GM19023 (cell line): ENCODE data around the gene SEZ6.

Experiments used
- ATAC-seq: cut with Tn5 transposase; IDR thresholded peaks from one replicate; pipeline ENCODE4 v1.9.1; 2021; ENCODE audit warnings: mild to moderate bottlenecking, moderate library complexity; ENCODE audit not compliant: unreplicated experiment

SEZ6 gene

GRCh38 chr17:28956861-28957260 is 49.0 kb downstream of the SEZ6 start:
- no peak for ATAC-seq

- no peak for ATAC-seq
Observed at GRCh38 chr17:28956112-28956511, 49.7 kb downstream of the SEZ6 start.

GRCh38 chr17:28955408-28955807 is 50.4 kb downstream of the SEZ6 start:
- ATAC-seq: no peak

GRCh38 chr17:28954886-28955285 is 50.9 kb downstream of the SEZ6 start:
- ATAC-seq: no peak

- no peak for ATAC-seq
Observed at GRCh38 chr17:28953444-28954118, 52.3 kb downstream of the SEZ6 start.

- peak; percentile 54 for ATAC-seq
Observed at GRCh38 chr17:28951991-28952975, 53.5 kb downstream of the SEZ6 start.

GRCh38 chr17:28951428-28951990 is 54.3 kb downstream of the SEZ6 start, which contains the start of gene PHF12:
Gene PHF12 (minus strand): TSS chr17:28951518. CDS start chr17:28950960, 558 bp downstream.
- ATAC-seq: peak; percentile 57

- no peak for ATAC-seq
Observed at GRCh38 chr17:28950752-28951427, 54.9 kb downstream of the SEZ6 start.

- ATAC-seq: no peak
Observed at GRCh38 chr17:28950017-28950751, 55.6 kb downstream of the SEZ6 start.

GRCh38 chr17:28949185-28950016 is 56.4 kb downstream of the SEZ6 start:
- ATAC-seq: no peak

GRCh38 chr17:28948873-28949184 is 57.0 kb downstream of the SEZ6 start:
- ATAC-seq: no peak

- no peak for ATAC-seq
Observed at GRCh38 chr17:28948342-28948741, 57.5 kb downstream of the SEZ6 start.

GRCh38 chr17:28947639-28948038 is 58.2 kb downstream of the SEZ6 start:
- no peak for ATAC-seq

- no peak for ATAC-seq
Observed at GRCh38 chr17:28946239-28946638, 59.6 kb downstream of the SEZ6 start.

GRCh38 chr17:28944862-28945741 is 60.7 kb downstream of the SEZ6 start:
- ATAC-seq: no peak

GRCh38 chr17:28944343-28944742 is 61.5 kb downstream of the SEZ6 start:
- no peak for ATAC-seq

- ATAC-seq: no peak
Observed at GRCh38 chr17:28942925-28943324, 62.9 kb downstream of the SEZ6 start.

GRCh38 chr17:28941251-28941650 is 64.6 kb downstream of the SEZ6 start:
- no peak for ATAC-seq

- no peak for ATAC-seq
Observed at GRCh38 chr17:28940675-28941074, 65.2 kb downstream of the SEZ6 start.
